T-helper 17 cell (primary cell): ENCODE data around the gene SMIM11. TPM values are rescaled to one million over a fixed set of nuclear protein-coding genes. Genes with fewer than 3 reads are reported as not detected.

Source experiments
- ATAC-seq: fragments of 150-1000 bp; cut with Tn5 transposase; 2 replicates; pipeline ENCODE4 v1.10.0; 2021; ENCODE audit warnings: mild to moderate bottlenecking, moderate library complexity
- DNase-seq, 3 donors: peaks; one replicate each; pipeline versions ENCODE4 v3.0.0 to v3.0.0-alpha.2; 2020 to 2021
- H3K9me3 ChIP-seq: one replicate; pipeline ENCODE4 v1.7.0; 2013; ENCODE audit warnings: low read length, mild to moderate bottlenecking; ENCODE audit not compliant: control insufficient read depth, poor library complexity, severe bottlenecking
- H3K27ac Mint-ChIP-seq: one replicate; pipeline ENCODE4 v1.8.0; 2022; ENCODE audit warnings: mild to moderate bottlenecking, moderate library complexity, mixed read lengths
- H3K27me3 Mint-ChIP-seq: one replicate; pipeline ENCODE4 v1.8.0; 2022; ENCODE audit warnings: mixed read lengths
- H3K36me3 Mint-ChIP-seq: one replicate; pipeline ENCODE4 v1.8.0; 2022; ENCODE audit warnings: low read depth, mixed read lengths
- H3K4me1 Mint-ChIP-seq: one replicate; pipeline ENCODE4 v1.8.0; 2022; ENCODE audit warnings: mild to moderate bottlenecking, mixed read lengths
- H3K4me3 Mint-ChIP-seq: one replicate; pipeline ENCODE4 v1.8.0; 2022; ENCODE audit warnings: mild to moderate bottlenecking, moderate library complexity, mixed read lengths
- total RNA-seq, 4 donors: library from RNA in 2 of 4; stranded (reverse) in 2 of 4; gene quantifications; one replicate each; pipeline ENCODE4 v1.2.3 and lab custom pipeline; 2022 to 2026

SMIM11 gene
- total RNA-seq, 2 donors from 2014 or later: 0.90 to 4.3 TPM

- DNase-seq (no peak), ATAC-seq (no peak)
- peaks cover 16% of the 10 kb centered on the region for H3K27me3 Mint-ChIP-seq
- no peaks in the 10 kb centered on the region for H3K36me3 Mint-ChIP-seq
- no peaks in the 10 kb centered on the region for H3K9me3 ChIP-seq
- no peak overlapping the region for H3K4me3 Mint-ChIP-seq
- H3K4me1 Mint-ChIP-seq: peaks cover 6% of the 10 kb centered on the region
- no peak overlapping the region for H3K27ac Mint-ChIP-seq
Observed at GRCh38 chr21:34343838-34344381, 31.4 kb upstream of the SMIM11 start.

GRCh38 chr21:34344584-34344983 is 30.7 kb upstream of the SMIM11 start:
- Mint-ChIP-seq H3K27ac (no peak overlapping the region), H3K36me3 (no peaks in the 10 kb centered on the region), H3K4me1 (peaks cover 6% of the 10 kb centered on the region), H3K4me3 (no peak overlapping the region), H3K27me3 (peaks cover 11% of the 10 kb centered on the region)
- no peaks in the 10 kb centered on the region for H3K9me3 ChIP-seq
- ATAC-seq (no peak), DNase-seq (no peak)

- no peaks in the 10 kb centered on the region for H3K36me3 Mint-ChIP-seq
- H3K4me1 Mint-ChIP-seq: peaks cover 6% of the 10 kb centered on the region
- no peak overlapping the region for H3K4me3 Mint-ChIP-seq
- peaks cover 11% of the 10 kb centered on the region for H3K27me3 Mint-ChIP-seq
- no peak overlapping the region for H3K27ac Mint-ChIP-seq
- DNase-seq: no peak
- ATAC-seq: no peak
- H3K9me3 ChIP-seq: no peaks in the 10 kb centered on the region
Observed at GRCh38 chr21:34345091-34345871, 30.0 kb upstream of the SMIM11 start.

GRCh38 chr21:34345892-34346291 is 29.4 kb upstream of the SMIM11 start:
- no peak overlapping the region for H3K4me3 Mint-ChIP-seq
- ATAC-seq (no peak), DNase-seq (no peak)
- H3K27me3 Mint-ChIP-seq: peaks cover 5% of the 10 kb centered on the region
- peaks cover 6% of the 10 kb centered on the region for H3K4me1 Mint-ChIP-seq
- H3K36me3 Mint-ChIP-seq: no peaks in the 10 kb centered on the region
- no peak overlapping the region for H3K27ac Mint-ChIP-seq
- H3K9me3 ChIP-seq: no peaks in the 10 kb centered on the region

- ATAC-seq (no peak), DNase-seq (no peak)
- H3K27me3 Mint-ChIP-seq: peaks cover 7% of the 10 kb centered on the region
- H3K27ac Mint-ChIP-seq: no peak overlapping the region
- H3K4me3 Mint-ChIP-seq: no peak overlapping the region
- H3K9me3 ChIP-seq: no peaks in the 10 kb centered on the region
- H3K4me1 Mint-ChIP-seq: peaks cover 6% of the 10 kb centered on the region
- no peaks in the 10 kb centered on the region for H3K36me3 Mint-ChIP-seq
Observed at GRCh38 chr21:34348890-34349519, 26.3 kb upstream of the SMIM11 start.

- Mint-ChIP-seq H3K4me3 (no peak overlapping the region), H3K27ac (no peak overlapping the region), H3K4me1 (peaks cover 6% of the 10 kb centered on the region), H3K27me3 (peaks cover 35% of the 10 kb centered on the region), H3K36me3 (peaks cover 7% of the 10 kb centered on the region)
- H3K9me3 ChIP-seq: no peaks in the 10 kb centered on the region
- ATAC-seq (peak; percentile 61), DNase-seq (no peak)
Observed at GRCh38 chr21:34351786-34352241, 23.5 kb upstream of the SMIM11 start.

GRCh38 chr21:34352556-34352955 is 22.8 kb upstream of the SMIM11 start:
- Mint-ChIP-seq H3K27ac (no peak overlapping the region), H3K36me3 (peaks cover 7% of the 10 kb centered on the region), H3K4me1 (peaks cover 4% of the 10 kb centered on the region), H3K4me3 (no peak overlapping the region), H3K27me3 (peaks cover 36% of the 10 kb centered on the region)
- no peak for ATAC-seq
- DNase-seq: no peak
- no peaks in the 10 kb centered on the region for H3K9me3 ChIP-seq

GRCh38 chr21:34353182-34353581 is 22.1 kb upstream of the SMIM11 start:
- no peak overlapping the region for H3K4me3 Mint-ChIP-seq
- H3K9me3 ChIP-seq: no peaks in the 10 kb centered on the region
- no peak overlapping the region for H3K27ac Mint-ChIP-seq
- DNase-seq: no peak
- peaks cover 7% of the 10 kb centered on the region for H3K36me3 Mint-ChIP-seq
- ATAC-seq: no peak
- H3K27me3 Mint-ChIP-seq: peaks cover 36% of the 10 kb centered on the region
- no peaks in the 10 kb centered on the region for H3K4me1 Mint-ChIP-seq

- Mint-ChIP-seq H3K4me1 (no peaks in the 10 kb centered on the region), H3K27ac (no peak overlapping the region), H3K27me3 (peaks cover 44% of the 10 kb centered on the region), H3K4me3 (no peak overlapping the region), H3K36me3 (peaks cover 9% of the 10 kb centered on the region)
- ATAC-seq (no peak), DNase-seq (no peak)
- no peaks in the 10 kb centered on the region for H3K9me3 ChIP-seq
Observed at GRCh38 chr21:34354836-34355235, 20.5 kb upstream of the SMIM11 start.

GRCh38 chr21:34355570-34355969 is 19.7 kb upstream of the SMIM11 start:
- H3K4me1 Mint-ChIP-seq: no peaks in the 10 kb centered on the region
- no peak overlapping the region for H3K27ac Mint-ChIP-seq
- DNase-seq: no peak
- H3K9me3 ChIP-seq: no peaks in the 10 kb centered on the region
- no peak for ATAC-seq
- H3K36me3 Mint-ChIP-seq: peaks cover 9% of the 10 kb centered on the region
- no peak overlapping the region for H3K4me3 Mint-ChIP-seq
- peaks cover 44% of the 10 kb centered on the region for H3K27me3 Mint-ChIP-seq

GRCh38 chr21:34357889-34358288 is 17.4 kb upstream of the SMIM11 start:
- Mint-ChIP-seq H3K36me3 (peaks cover 9% of the 10 kb centered on the region), H3K27ac (no peak overlapping the region), H3K27me3 (peaks cover 44% of the 10 kb centered on the region), H3K4me3 (no peak overlapping the region), H3K4me1 (peaks cover 4% of the 10 kb centered on the region)
- no peak for ATAC-seq
- DNase-seq: no peak
- H3K9me3 ChIP-seq: no peaks in the 10 kb centered on the region

- Mint-ChIP-seq H3K4me3 (no peak overlapping the region), H3K4me1 (peaks cover 6% of the 10 kb centered on the region), H3K27me3 (peaks cover 42% of the 10 kb centered on the region), H3K27ac (no peak overlapping the region), H3K36me3 (peaks cover 9% of the 10 kb centered on the region)
- no peak for DNase-seq
- no peaks in the 10 kb centered on the region for H3K9me3 ChIP-seq
- no peak for ATAC-seq
Observed at GRCh38 chr21:34358866-34359265, 16.4 kb upstream of the SMIM11 start.

GRCh38 chr21:34360488-34361241 is 14.6 kb upstream of the SMIM11 start:
- Mint-ChIP-seq H3K4me1 (peaks cover 6% of the 10 kb centered on the region), H3K36me3 (peaks cover 2% of the 10 kb centered on the region), H3K27me3 (peaks cover 24% of the 10 kb centered on the region), H3K27ac (no peak overlapping the region), H3K4me3 (no peak overlapping the region)
- H3K9me3 ChIP-seq: no peaks in the 10 kb centered on the region
- no peak for DNase-seq
- no peak for ATAC-seq
